ENCODE data around the gene UBR2. TPM values are rescaled to one million over a fixed set of nuclear protein-coding genes. Genes with fewer than 3 reads are reported as not detected.

The UBR2 gene
- total and polyA plus RNA-seq, 2 of the 13 experiments (the other 11 are each of a cell fraction or from before 2014, with no cell fraction given), result 17.6 to 29.3 TPM

DNA sequence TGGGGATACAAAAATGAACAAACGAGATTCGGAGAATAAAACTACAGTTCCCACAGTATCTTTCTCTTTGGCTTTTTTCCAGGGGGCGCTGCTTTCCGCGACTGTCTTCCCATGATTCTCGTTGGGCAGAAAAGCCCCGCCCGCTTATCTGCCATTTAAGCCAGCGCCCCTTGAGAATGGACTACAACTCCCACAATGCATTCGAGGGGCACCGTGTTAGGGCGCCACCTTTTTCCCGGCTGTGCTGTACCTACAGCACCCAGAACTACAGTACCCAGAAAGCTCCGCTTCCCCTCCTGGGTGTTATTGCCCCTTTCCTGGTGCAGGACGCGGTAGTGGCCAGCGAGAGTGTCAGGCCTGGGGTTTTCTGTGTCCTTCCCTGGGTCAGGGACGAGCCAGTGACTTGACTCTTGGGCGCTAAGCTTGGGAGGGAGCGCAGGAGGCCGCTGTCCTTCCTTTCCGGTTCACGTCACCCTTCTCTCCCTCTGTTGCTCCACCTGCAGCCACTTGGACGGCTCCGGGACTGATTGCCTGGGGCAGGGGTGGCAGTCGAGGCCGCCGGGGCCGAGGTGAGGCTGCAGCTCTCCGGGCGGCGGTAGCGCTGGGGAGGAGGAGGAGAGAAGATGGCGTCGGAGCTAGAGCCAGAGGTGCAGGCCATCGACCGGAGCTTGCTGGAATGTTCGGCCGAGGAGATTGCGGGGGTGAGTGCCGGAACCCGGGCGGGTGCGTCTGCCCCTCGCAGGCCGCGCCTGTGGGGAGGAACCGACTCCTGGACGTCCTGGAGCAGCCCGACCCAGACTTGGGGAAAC is at the start of gene UBR2 (continued):
- TF ChIP-seq ZNF879 (CRISPR knock-in tag; IDR thresholded peaks at IDR 0.05) (0 out of 2 replicates have a peak, but pooled peaks have one; percentile 28), NFIC (IDR thresholded peaks at IDR 0.05; ENCODE audit: low read length) (peak; percentile 88), POLR2G (IDR thresholded peaks at IDR 0.05; ENCODE audit: low read depth, low read length) (peak; percentile 97), KLF11 (CRISPR knock-in tag; IDR thresholded peaks at IDR 0.05) (peak; percentile 87; the same call in 1 of the 2 replicates), ZMYM4 (CRISPR knock-in tag; IDR thresholded peaks at IDR 0.05) (peak; percentile 88), WIZ (CRISPR knock-in tag; IDR thresholded peaks at IDR 0.05) (0 out of 2 replicates have a peak, but pooled peaks have one; percentile 45), ZFP36 (IDR thresholded peaks at IDR 0.05; ENCODE audit: borderline replicate concordance, low read depth, low read length, partially characterized antibody) (no peak), ZNF790 (CRISPR knock-in tag; IDR thresholded peaks at IDR 0.05; ENCODE audit: borderline replicate concordance) (peak; percentile 87; the same call in 1 of the 2 replicates), ZNF674 (CRISPR knock-in tag; IDR thresholded peaks at IDR 0.05; ENCODE audit: low read depth) (no peak), ZNF615 (CRISPR knock-in tag; IDR thresholded peaks at IDR 0.05; ENCODE audit: borderline replicate concordance) (no peak), TEAD3 (CRISPR knock-in tag; optimal IDR thresholded peaks at IDR 0.05; ENCODE audit: borderline replicate concordance) (peak; percentile 71), CENPT (CRISPR knock-in tag; IDR thresholded peaks at IDR 0.05; ENCODE audit: low read depth) (no peak), ZNF224 (CRISPR knock-in tag; IDR thresholded peaks at IDR 0.05) (peak; percentile 94; the same call in 1 of the 2 replicates), AGO2 (optimal IDR thresholded peaks at IDR 0.05; ENCODE audit: low read depth, low read length) (peak; percentile 89)
- TF ChIP-seq, protein P1, sequence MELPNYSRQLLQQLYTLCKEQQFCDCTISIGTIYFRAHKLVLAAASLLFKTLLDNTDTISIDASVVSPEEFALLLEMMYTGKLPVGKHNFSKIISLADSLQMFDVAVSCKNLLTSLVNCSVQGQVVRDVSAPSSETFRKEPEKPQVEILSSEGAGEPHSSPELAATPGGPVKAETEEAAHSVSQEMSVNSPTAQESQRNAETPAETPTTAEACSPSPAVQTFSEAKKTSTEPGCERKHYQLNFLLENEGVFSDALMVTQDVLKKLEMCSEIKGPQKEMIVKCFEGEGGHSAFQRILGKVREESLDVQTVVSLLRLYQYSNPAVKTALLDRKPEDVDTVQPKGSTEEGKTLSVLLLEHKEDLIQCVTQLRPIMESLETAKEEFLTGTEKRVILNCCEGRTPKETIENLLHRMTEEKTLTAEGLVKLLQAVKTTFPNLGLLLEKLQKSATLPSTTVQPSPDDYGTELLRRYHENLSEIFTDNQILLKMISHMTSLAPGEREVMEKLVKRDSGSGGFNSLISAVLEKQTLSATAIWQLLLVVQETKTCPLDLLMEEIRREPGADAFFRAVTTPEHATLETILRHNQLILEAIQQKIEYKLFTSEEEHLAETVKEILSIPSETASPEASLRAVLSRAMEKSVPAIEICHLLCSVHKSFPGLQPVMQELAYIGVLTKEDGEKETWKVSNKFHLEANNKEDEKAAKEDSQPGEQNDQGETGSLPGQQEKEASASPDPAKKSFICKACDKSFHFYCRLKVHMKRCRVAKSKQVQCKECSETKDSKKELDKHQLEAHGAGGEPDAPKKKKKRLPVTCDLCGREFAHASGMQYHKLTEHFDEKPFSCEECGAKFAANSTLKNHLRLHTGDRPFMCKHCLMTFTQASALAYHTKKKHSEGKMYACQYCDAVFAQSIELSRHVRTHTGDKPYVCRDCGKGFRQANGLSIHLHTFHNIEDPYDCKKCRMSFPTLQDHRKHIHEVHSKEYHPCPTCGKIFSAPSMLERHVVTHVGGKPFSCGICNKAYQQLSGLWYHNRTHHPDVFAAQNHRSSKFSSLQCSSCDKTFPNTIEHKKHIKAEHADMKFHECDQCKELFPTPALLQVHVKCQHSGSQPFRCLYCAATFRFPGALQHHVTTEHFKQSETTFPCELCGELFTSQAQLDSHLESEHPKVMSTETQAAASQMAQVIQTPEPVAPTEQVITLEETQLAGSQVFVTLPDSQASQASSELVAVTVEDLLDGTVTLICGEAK (IDR thresholded peaks at IDR 0.05), result no peak
- TF ChIP-seq, protein P1 (CRISPR knock-in tag; IDR thresholded peaks at IDR 0.05), result peak; percentile 85
- TF ChIP-seq, protein P2, sequence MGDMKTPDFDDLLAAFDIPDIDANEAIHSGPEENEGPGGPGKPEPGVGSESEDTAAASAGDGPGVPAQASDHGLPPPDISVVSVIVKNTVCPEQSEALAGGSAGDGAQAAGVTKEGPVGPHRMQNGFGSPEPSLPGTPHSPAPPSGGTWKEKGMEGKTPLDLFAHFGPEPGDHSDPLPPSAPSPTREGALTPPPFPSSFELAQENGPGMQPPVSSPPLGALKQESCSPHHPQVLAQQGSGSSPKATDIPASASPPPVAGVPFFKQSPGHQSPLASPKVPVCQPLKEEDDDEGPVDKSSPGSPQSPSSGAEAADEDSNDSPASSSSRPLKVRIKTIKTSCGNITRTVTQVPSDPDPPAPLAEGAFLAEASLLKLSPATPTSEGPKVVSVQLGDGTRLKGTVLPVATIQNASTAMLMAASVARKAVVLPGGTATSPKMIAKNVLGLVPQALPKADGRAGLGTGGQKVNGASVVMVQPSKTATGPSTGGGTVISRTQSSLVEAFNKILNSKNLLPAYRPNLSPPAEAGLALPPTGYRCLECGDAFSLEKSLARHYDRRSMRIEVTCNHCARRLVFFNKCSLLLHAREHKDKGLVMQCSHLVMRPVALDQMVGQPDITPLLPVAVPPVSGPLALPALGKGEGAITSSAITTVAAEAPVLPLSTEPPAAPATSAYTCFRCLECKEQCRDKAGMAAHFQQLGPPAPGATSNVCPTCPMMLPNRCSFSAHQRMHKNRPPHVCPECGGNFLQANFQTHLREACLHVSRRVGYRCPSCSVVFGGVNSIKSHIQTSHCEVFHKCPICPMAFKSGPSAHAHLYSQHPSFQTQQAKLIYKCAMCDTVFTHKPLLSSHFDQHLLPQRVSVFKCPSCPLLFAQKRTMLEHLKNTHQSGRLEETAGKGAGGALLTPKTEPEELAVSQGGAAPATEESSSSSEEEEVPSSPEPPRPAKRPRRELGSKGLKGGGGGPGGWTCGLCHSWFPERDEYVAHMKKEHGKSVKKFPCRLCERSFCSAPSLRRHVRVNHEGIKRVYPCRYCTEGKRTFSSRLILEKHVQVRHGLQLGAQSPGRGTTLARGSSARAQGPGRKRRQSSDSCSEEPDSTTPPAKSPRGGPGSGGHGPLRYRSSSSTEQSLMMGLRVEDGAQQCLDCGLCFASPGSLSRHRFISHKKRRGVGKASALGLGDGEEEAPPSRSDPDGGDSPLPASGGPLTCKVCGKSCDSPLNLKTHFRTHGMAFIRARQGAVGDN (CRISPR knock-in tag; IDR thresholded peaks at IDR 0.05), result peak; percentile 97
